SK-N-MC (cell line): Measurements from ENCODE around the gene PLS1.

Experiments used
- EZH2 ChIP-seq: fragments of 200-600 bp; sonication (generic); IDR thresholded peaks from one replicate; pipeline ENCODE4 v1.6.1; 2017; ENCODE audit warnings: antibody characterized with exemption
- FOXP2 ChIP-seq: optimal IDR thresholded peaks from 2 replicates; pipeline ENCODE3; 2011; ENCODE audit warnings: mild to moderate bottlenecking, moderate library complexity; ENCODE audit not compliant: insufficient read depth; ENCODE audit errors: extremely low read length, control extremely low read depth
- POLR2AphosphoS5 ChIP-seq: IDR thresholded peaks from 2 replicates; pipeline ENCODE4 v1.6.1; 2012; ENCODE audit warnings: mild to moderate bottlenecking, low read depth, low read length, borderline replicate concordance

DNA sequence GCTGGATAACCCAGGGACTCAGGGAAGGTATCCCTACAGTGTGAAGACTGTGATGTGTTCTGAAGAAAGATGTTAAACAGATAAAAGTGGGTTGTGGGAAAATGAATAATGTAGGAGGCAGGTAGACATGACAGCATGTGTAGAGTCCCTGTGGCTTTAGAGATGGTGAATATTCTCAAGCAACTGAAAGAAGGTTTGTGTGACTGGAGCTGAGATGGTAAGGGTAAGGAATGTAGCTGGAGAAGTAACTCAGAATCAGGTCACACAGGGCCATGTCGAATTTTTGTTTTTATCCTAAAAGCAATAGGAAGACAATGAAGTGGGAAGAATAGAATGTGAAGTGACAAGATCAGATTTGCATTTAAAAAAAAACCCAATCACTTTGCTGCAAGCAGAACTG, 73.9 kb downstream of the PLS1 start:
- no peak for TF ChIP-seq POLR2AphosphoS5
- no peak for TF ChIP-seq EZH2
- no peak for TF ChIP-seq FOXP2
